Measurements from ENCODE around the gene HAPLN3. TPM values are rescaled to one million over a fixed set of nuclear protein-coding genes. Genes with fewer than 3 reads are reported as not detected.

Gene HAPLN3
- total RNA-seq, 1 experiment from 2014 or later = 42.4 TPM

GRCh38 chr15:88842156-88842555 is 53.2 kb downstream of the HAPLN3 start:
- no peak overlapping the region for H3T11ph ChIP-seq (ENCODE audit: low read length)
- Mint-ChIP-seq H3K27ac (no peak overlapping the region), H3K4me3 (no peak overlapping the region), H3K9me3 (no peaks in the 10 kb centered on the region), H3K36me3 (ENCODE audit: insufficient read depth in 1 of 3, low read depth in 3 of 3) (no peaks in the 10 kb centered on the region), H3K4me1 (peaks cover 0 to 8% of the 10 kb centered on the region in 2 experiments; a peak in 2 of 4 replicates), H3K27me3 (ENCODE audit: low read depth) (no peaks in the 10 kb centered on the region; the same call in none of the 2 replicates)
- no peak overlapping the region for H3K14ac ChIP-seq (ENCODE audit: insufficient read depth, low read length)
- peaks cover 3% of the 10 kb centered on the region for H3K23me2 ChIP-seq (ENCODE audit: insufficient read length, low read depth, low read length, poor library complexity, severe bottlenecking)
- WGBS (ENCODE audit: extremely low coverage, insufficient read length, low lambda C conversion rate) = no CpG with 5 or more reads among the region's 4 CpGs
- no peak overlapping the region for H2BK120ac ChIP-seq (ENCODE audit: low read depth, low read length, poor library complexity, severe bottlenecking)
- no peak overlapping the region for H2BK5ac ChIP-seq (ENCODE audit: insufficient read length, low read length)
- H3K9me3 ChIP-seq (ENCODE audit: control insufficient read depth, low read depth, low read length) = no peaks in the 10 kb centered on the region
- H4K91ac ChIP-seq (ENCODE audit: insufficient read length, low read depth, low read length) = no peak overlapping the region
- H2BK12ac ChIP-seq (ENCODE audit: insufficient read length, low read depth, low read length) = no peak overlapping the region
- no peaks in the 10 kb centered on the region for H3K79me1 ChIP-seq (ENCODE audit: insufficient read depth, low read depth, low read length, poor library complexity, severe bottlenecking)
- no peak overlapping the region for H3K23ac ChIP-seq (ENCODE audit: insufficient read length, low read depth, low read length)
- no peak overlapping the region for H3K4ac ChIP-seq (ENCODE audit: low read depth, low read length)
- H4K20me1 ChIP-seq (ENCODE audit: control insufficient read depth, insufficient read depth, insufficient read length) = no peaks in the 10 kb centered on the region
- no peak overlapping the region for H2AK5ac ChIP-seq (ENCODE audit: insufficient read length, low read length)
- H4K5ac ChIP-seq (ENCODE audit: insufficient read length, low read depth, low read length) = no peak overlapping the region
- no peak overlapping the region for H2BK20ac ChIP-seq (ENCODE audit: low read depth, low read length, poor library complexity, severe bottlenecking)
- no peak overlapping the region for H4K8ac ChIP-seq (replicated peaks; ENCODE audit: insufficient read length, low read depth, low read length)
- no peak overlapping the region for H3K56ac ChIP-seq (ENCODE audit: insufficient read length, low read depth, low read length)
- no peak for TF ChIP-seq CTCF (conservative IDR thresholded peaks at IDR 0.05)
- H3K4me1 ChIP-seq (ENCODE audit: insufficient read depth, low read length) = no peaks in the 10 kb centered on the region
- no peaks in the 10 kb centered on the region for H3K79me2 ChIP-seq (ENCODE audit: insufficient read depth, low read length)
- no peaks in the 10 kb centered on the region for H3K27me3 ChIP-seq (ENCODE audit: insufficient read depth, low read length)
- no peak overlapping the region for H3K4me2 ChIP-seq (ENCODE audit: insufficient read depth, insufficient read length, low read length)
- DNase-seq = no peak
- no peak overlapping the region for H2AFZ ChIP-seq (ENCODE audit: low read length)
- no peak overlapping the region for H3K27ac ChIP-seq (ENCODE audit: insufficient read length, low read depth, low read length)
- H3K18ac ChIP-seq (ENCODE audit: insufficient read length, low read depth, low read length) = no peak overlapping the region
- no peak overlapping the region for H3K9ac ChIP-seq (ENCODE audit: extremely low read depth, insufficient read length, low read length)
- H2BK15ac ChIP-seq (ENCODE audit: low read depth, low read length) = no peak overlapping the region
